ENCODE data around the gene TMEM186. TPM values are rescaled to one million over a fixed set of nuclear protein-coding genes. Genes with fewer than 3 reads are reported as not detected.

The TMEM186 gene
- total RNA-seq, 2 experiments from 2014 or later = 1.9 to 3.1 TPM

GRCh38 chr16:8828541-8829165, 31.2 kb upstream of the TMEM186 start:
- H3K36me3 Mint-ChIP-seq (ENCODE audit: low read depth) = peaks cover 38% of the 10 kb centered on the region
- no peaks in the 10 kb centered on the region for H3K9me3 Mint-ChIP-seq
- peaks cover 36% of the 10 kb centered on the region for H3K36me3 ChIP-seq (ENCODE audit: insufficient read depth, low read length)
- peaks cover 8% of the 10 kb centered on the region for H3K4me1 ChIP-seq (ENCODE audit: insufficient read depth, low read length)
- no peak for DNase-seq
- peaks cover 12% of the 10 kb centered on the region for H3K4me1 Mint-ChIP-seq (ENCODE audit: low read depth)
- H3K27me3 Mint-ChIP-seq = no peaks in the 10 kb centered on the region
- H3K27ac ChIP-seq (ENCODE audit: low read depth in 1 of 2, low read length in 2 of 2) = no peak overlapping the region
- intact Hi-C loops (cut with DNase I, micrococcal nuclease) = no loop called here
- no peak overlapping the region for H3K4me3 ChIP-seq (ENCODE audit: low read length)
- no peak overlapping the region for H3K27ac Mint-ChIP-seq
- no peak overlapping the region for H3K4me3 Mint-ChIP-seq
- no peak for ATAC-seq (ENCODE audit: poor library complexity)
- no peaks in the 10 kb centered on the region for H3K9me3 ChIP-seq (ENCODE audit: control insufficient read depth in 1 of 2, insufficient read depth in 1 of 2, low read length in 2 of 2)
- CTCF ChIA-PET = no interaction called here
- no peaks in the 10 kb centered on the region for H3K27me3 ChIP-seq (ENCODE audit: control insufficient read depth in 1 of 2, insufficient read depth in 2 of 2, low read length in 2 of 2)
- POLR2A ChIA-PET = no interaction called here
- TF ChIP-seq, protein P1, sequence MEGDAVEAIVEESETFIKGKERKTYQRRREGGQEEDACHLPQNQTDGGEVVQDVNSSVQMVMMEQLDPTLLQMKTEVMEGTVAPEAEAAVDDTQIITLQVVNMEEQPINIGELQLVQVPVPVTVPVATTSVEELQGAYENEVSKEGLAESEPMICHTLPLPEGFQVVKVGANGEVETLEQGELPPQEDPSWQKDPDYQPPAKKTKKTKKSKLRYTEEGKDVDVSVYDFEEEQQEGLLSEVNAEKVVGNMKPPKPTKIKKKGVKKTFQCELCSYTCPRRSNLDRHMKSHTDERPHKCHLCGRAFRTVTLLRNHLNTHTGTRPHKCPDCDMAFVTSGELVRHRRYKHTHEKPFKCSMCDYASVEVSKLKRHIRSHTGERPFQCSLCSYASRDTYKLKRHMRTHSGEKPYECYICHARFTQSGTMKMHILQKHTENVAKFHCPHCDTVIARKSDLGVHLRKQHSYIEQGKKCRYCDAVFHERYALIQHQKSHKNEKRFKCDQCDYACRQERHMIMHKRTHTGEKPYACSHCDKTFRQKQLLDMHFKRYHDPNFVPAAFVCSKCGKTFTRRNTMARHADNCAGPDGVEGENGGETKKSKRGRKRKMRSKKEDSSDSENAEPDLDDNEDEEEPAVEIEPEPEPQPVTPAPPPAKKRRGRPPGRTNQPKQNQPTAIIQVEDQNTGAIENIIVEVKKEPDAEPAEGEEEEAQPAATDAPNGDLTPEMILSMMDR (IDR thresholded peaks at IDR 0.05) = no peak

DNA sequence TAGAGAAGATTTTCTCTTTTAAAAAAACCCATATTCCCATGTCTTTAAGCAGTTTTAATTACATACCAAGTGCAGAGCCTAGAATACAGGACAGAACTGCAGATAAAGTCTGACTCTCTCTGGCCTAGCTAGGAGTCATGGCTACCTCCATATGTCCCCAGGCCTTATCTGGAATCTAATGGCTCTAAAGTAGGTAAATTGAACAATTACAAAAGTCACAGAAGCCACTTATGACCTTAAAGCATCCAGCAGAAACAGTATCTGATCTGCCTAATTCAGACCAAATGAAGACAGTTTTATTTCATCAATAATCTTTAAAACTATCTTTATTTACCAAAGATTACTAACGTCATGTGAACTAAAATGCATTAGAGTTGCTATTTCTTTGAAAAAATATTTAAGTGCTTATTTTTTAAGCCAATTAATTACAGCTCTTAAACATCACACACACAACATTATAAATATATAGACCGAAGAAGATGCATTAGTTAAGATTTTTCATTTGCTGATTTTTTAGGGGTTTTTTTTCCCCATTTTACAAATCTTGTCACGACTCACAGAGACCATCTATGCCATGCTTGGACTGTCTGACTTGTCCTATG, 28.9 kb upstream of the TMEM186 start:
- peaks cover 53% of the 10 kb centered on the region for H3K36me3 Mint-ChIP-seq (ENCODE audit: low read depth)
- DNase-seq (no peak), ATAC-seq (ENCODE audit: poor library complexity) (no peak)
- no peaks in the 10 kb centered on the region for H3K27me3 Mint-ChIP-seq
- no peak overlapping the region for H3K27ac Mint-ChIP-seq
- TF ChIP-seq, protein P1 (IDR thresholded peaks at IDR 0.05) = no peak
- Histone ChIP-seq H3K4me3 (ENCODE audit: low read length) (no peak overlapping the region), H3K9me3 (ENCODE audit: control insufficient read depth in 1 of 2, insufficient read depth in 1 of 2, low read length in 2 of 2) (no peaks in the 10 kb centered on the region), H3K36me3 (ENCODE audit: insufficient read depth, low read length) (peaks cover 24% of the 10 kb centered on the region), H3K27me3 (ENCODE audit: control insufficient read depth in 1 of 2, insufficient read depth in 2 of 2, low read length in 2 of 2) (no peaks in the 10 kb centered on the region), H3K4me1 (ENCODE audit: insufficient read depth, low read length) (no peaks in the 10 kb centered on the region), H3K27ac (ENCODE audit: low read depth in 1 of 2, low read length in 2 of 2) (no peak overlapping the region)
- no peaks in the 10 kb centered on the region for H3K9me3 Mint-ChIP-seq
- H3K4me1 Mint-ChIP-seq (ENCODE audit: low read depth) = no peaks in the 10 kb centered on the region
- intact Hi-C loops (cut with DNase I, micrococcal nuclease) = no loop called here
- H3K4me3 Mint-ChIP-seq = no peak overlapping the region
- CTCF ChIA-PET = interaction anchor here (1.4 kb wide), 1 partner anchor 54 kb away, joined by 3 read pairs; no protein-coding TSS in a partner anchor
- POLR2A ChIA-PET = no interaction called here

DNA sequence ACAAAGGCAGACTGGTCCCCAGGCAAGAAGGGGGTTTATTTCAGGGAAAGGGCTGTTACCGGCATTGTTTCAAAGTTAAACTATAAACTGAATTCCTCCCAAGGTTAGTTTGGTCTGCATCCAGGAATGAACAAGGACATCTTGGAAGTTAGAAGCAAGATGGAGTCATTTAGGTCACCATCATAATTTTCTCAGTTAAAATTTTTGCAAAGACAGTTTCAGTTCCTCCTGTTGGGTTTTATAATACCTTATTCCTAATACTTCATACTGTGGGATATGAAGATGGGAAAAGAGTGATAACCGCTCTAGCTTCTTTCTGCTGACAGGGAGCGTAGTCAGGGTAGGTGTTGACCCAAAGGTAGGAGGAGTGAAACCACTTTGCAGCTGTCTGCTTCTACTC, 25.0 kb upstream of the TMEM186 start:
- CTCF ChIA-PET = no interaction called here
- intact Hi-C loops (cut with DNase I, micrococcal nuclease) = no loop called here
- POLR2A ChIA-PET = interaction anchor here (1.5 kb wide), 1 partner anchor 46 kb away, joined by 3 read pairs; the partner anchor contains the start of gene CARHSP1

More for the DNA sequence above, 25.0 kb upstream of the TMEM186 start:
- Histone ChIP-seq H3K36me3 (ENCODE audit: insufficient read depth, low read length) (peaks cover 36% of the 10 kb centered on the region), H3K9me3 (ENCODE audit: control insufficient read depth in 1 of 2, insufficient read depth in 1 of 2, low read length in 2 of 2) (no peaks in the 10 kb centered on the region), H3K27me3 (ENCODE audit: control insufficient read depth in 1 of 2, insufficient read depth in 2 of 2, low read length in 2 of 2) (no peaks in the 10 kb centered on the region), H3K4me1 (ENCODE audit: insufficient read depth, low read length) (no peaks in the 10 kb centered on the region), H3K4me3 (ENCODE audit: low read length) (no peak overlapping the region), H3K27ac (ENCODE audit: low read depth in 1 of 2, low read length in 2 of 2) (no peak overlapping the region)
- peaks cover 9% of the 10 kb centered on the region for H3K4me1 Mint-ChIP-seq (ENCODE audit: low read depth)
- TF ChIP-seq, protein P1 (IDR thresholded peaks at IDR 0.05) = no peak
- H3K4me3 Mint-ChIP-seq = no peak overlapping the region
- H3K27me3 Mint-ChIP-seq = no peaks in the 10 kb centered on the region
- no peak overlapping the region for H3K27ac Mint-ChIP-seq
- ATAC-seq (ENCODE audit: poor library complexity) (no peak), DNase-seq (no peak)
- H3K9me3 Mint-ChIP-seq = no peaks in the 10 kb centered on the region
- H3K36me3 Mint-ChIP-seq (ENCODE audit: low read depth) = peaks cover 56% of the 10 kb centered on the region
